Activated CD8-positive, alpha-beta memory T cell treated with anti-CD3 and anti-CD28 coated beads for 48 hours (primary cell): ENCODE results near the gene PCYT1A.
"Not testable (repeated sequence)": the region's sequence is repeated elsewhere in the genome, so short reads cannot be mapped to it uniquely, and the experiment has no call there.

Experiments used
- DNase-seq, 3 experiments: peaks; one replicate each; pipeline ENCODE4 v3.0.0-alpha.2; 2020; ENCODE audit warnings: low read depth in 2 of 3, low spot score in 2 of 3

The PCYT1A gene

DNA sequence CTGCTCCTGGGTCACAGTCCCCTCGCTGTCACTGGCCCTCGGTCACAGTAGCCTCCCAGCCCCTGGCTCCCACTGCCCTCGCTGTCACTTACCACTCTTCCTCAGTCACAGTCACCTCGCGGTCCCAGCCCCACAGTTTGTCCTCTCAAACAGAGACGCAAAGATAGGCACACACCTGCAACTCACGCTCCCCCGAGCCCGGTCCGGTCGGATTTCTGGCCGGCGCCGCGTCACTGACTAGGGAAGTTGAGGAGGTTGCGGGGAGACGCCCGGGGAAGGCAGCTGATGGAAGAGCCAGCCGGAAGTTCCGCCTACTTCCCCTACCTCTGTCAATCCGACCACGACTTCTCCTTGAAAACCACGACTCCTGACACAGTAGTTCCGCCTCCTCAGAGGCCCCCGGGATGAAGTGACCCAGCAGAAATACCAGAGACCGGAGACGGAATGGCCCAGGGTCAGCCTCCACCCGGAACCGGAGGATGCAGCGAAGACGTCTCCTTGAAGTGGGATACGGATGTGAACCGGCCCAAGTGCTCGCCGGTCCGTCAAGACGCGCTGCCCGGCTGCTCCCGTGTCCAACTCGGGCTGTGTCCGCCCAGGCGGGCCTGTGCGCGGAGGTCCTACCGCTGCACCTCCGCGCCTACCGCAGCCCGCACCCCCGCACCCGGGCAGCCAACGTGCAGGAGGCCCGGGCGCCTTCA, at the start of gene PCYT1A:
Gene PCYT1A (minus strand): TSS at position 287 of the 701 bp plus-strand sequence. CDS start 17,195 bp downstream, outside the sequence.
- DNase-seq = peak; percentile 57 to 65 (median 62)

- DNase-seq = no peak
Observed at GRCh38 chr3:196336319-196337145, 49.0 kb upstream of the PCYT1A start.

DNA sequence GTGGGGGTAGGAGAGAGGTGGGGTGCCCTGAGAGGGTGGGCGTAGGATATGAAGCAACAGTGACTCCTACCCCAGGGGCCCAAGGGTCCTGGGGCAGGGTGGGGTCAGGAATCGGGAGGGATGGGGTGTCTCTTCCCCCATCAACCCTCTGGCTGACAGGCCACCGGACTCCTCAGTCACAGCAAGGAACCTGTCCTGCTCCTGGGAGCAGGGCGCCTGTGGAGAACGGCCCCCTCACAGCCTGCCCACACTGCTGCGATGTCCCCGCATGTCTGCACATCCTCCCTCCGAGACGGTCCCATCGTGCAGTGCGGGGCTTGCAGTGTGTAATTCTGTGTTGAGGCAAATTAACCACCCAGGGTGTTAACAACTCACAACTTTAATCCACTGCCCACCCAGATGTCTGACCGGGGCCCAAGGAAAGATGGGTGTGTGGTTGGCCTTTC, 48.0 kb upstream of the PCYT1A start:
- no peak for DNase-seq

DNA sequence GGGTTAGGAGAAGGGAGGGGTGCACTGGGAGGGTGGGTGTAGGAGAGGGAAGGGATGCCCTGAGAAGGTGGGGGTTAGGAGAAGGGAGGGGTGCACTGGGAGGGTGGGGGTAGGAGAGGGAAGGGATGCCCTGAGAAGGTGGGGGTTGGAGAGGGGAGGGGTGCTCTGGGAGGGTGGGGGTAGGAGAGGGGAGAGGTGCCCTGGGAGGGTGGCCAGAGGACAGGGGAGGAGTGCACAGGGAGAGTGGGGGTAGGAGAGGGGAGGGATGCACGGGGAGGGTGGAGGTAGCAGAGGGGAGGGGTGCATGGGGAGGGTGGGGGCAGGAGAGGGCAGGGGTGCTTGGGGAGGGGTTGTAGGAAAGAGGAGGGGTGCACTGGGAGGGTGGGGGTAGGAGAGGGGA, 47.5 kb upstream of the PCYT1A start:
- no peak for DNase-seq

GRCh38 chr3:196332168-196332567, 44.6 kb upstream of the PCYT1A start:
- no peak for DNase-seq

GRCh38 chr3:196327405-196327804, 39.9 kb upstream of the PCYT1A start:
- no peak for DNase-seq

DNA sequence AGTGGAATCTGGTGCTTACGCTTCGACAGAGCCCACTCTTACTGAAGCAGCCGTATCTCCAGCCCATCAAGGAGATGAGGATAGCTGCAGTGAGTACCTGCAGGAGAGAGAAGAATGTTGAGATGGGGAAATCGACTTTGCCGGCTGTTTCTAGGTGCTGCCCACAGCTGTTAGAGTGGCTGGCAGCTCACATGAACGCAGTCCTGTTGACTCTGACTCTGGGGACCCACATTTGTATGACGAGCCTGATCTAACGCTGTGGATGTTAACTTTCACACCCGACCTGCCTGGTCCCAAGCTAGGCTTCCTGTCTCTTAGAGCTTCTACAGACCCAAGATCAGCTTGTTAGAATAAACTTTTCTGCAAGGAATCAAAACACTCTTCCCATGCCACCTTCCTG, 39.4 kb upstream of the PCYT1A start:
- no peak for DNase-seq

- DNase-seq = no peak
Observed at GRCh38 chr3:196323691-196324090, 36.2 kb upstream of the PCYT1A start.

DNA sequence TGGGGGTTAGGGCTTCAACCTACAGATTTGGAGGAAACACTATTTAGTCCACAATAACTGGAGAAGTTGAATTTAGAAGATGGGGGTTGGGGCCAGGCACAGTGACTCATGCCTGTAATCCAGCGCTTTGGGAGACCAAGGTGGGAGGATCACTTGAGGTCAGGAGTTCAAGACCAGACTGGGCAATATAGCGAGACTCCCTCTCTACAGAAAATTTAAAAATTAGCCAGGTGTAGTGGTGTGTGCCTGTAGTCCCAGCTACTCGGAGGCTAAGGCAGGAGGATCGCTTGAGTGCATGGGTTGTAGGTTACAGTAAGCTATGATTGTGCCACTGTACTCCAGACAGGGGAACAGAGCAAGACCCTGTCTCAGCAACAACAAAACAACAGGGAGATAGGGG, 35.5 kb upstream of the PCYT1A start:
- no peak for DNase-seq

- DNase-seq = no peak
Observed at GRCh38 chr3:196321162-196321561, 33.6 kb upstream of the PCYT1A start.

DNA sequence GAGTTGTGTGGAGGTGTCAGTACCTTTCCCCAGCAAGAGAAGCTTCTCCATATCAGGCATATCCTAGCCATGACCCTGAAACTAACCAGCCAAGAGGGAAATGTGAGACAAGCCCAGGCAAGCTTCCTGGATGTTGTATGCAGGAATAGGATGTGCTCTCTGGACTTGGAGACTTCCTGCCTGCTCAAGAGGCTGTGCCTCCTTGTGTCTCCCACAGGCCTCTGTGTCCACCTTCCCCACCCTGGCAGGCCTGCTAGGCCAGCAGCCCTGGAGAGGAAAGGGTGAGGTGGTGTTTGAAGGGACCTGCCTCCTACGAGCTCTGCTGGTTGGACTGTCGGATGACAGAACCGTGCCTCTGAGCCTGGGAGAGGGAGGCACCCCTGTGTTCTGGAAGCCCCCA, 32.6 kb upstream of the PCYT1A start:
- no peak for DNase-seq

- peak; percentile 69 to 79 (median 75) for DNase-seq
Observed at GRCh38 chr3:196317687-196318467, 30.4 kb upstream of the PCYT1A start, which contains the start of gene DYNLT2B. TSS of gene DYNLT2B (minus strand) at chr3:196318240. CDS start at chr3:196318152, 88 bp downstream.

- DNase-seq = not testable (repeated sequence)
Observed at GRCh38 chr3:196316799-196317686, 29.5 kb upstream of the PCYT1A start.

DNA sequence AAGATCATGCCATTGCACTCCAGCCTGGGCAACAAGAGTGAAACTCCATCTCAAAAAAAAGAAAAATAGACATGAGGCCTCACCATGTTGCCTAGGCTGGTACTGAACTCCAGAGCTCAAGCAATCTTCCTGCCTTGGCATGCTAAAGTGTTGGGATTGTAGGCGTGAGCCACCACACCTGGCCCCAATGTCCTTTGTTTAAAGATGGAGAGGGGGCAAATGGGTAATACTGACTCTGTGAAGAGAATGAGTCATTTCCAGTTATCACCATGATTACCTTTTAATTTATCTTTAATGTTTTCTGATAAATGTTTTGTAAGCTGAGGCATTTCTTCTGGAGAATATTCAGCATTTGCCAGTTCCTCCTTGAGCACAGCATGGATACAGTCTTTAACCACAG, 28.3 kb upstream of the PCYT1A start:
- no peak for DNase-seq

- DNase-seq = no peak
Observed at GRCh38 chr3:196314597-196314996, 27.1 kb upstream of the PCYT1A start.

DNA sequence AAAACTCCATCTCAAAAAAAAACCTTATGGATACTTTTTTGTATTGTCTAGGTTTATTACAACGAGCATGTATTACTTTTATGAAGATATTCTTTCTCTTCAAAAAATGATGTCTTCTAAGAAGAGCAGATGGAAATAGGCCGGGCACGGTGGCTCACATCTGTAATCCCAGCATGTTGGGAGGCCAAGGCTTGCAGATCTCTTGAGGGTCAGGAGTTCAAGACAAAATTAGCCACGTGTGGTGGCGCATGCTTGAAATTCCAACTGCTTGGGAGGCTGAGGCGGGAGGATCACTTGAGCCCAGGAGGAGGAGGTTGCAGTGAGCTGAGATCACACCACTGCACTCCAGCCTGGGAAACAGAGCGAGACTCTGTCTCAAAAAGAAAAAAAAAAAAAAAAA, 26.6 kb upstream of the PCYT1A start:
- DNase-seq = not testable (repeated sequence)

DNA sequence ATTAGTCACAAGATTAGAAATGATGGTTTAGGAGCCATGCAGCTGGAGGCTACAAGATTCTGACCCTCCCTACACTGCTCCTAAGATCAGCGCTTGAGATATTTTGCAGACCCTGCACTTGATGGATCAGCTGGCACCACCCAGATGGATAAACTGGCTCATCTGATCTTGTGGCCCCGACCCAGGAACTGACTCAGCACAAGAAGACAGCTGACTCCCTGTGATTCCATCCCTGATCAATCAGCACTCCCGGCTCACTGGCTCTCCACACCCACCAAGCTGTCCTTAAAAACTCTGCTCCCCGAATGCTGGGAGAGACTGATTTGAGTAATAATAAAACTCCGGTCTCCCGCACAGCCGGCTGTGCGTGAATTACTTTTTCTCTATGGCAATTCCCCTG, 15.4 kb upstream of the PCYT1A start:
- DNase-seq = not testable (repeated sequence)

- not testable (repeated sequence) for DNase-seq
Observed at GRCh38 chr3:196302551-196302950, 15.0 kb upstream of the PCYT1A start.

DNA sequence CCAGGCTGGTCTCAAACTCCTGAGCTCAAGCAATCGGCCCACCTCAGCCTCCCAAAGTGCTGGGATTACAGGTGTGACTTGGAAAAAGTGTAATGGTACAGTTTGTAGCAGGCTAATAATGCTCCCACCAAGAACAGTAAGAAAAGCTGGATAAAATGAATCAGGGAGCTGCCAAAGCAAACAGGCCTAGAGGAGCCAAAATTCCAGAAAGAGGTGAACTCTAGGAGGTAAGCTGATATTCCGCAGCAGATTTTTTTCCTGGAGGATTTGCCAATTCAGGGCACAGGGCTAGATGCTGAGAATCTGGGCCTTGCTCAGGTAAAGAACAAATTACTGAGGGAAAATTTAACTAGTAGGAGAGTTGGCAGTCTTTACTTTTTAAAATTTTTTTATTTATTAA, 11.0 kb upstream of the PCYT1A start:
- no peak for DNase-seq

- no peak for DNase-seq
Observed at GRCh38 chr3:196292286-196292923, 4.9 kb upstream of the PCYT1A start.
